HCT116 (cell line): ENCODE data around the gene MCRS1.

Experiments
- CBX3 ChIP-seq: IDR thresholded peaks from 2 replicates; pipeline ENCODE4 v1.6.1; 2012; ENCODE audit warnings: low read depth
- CTCF ChIP-seq, 3 experiments: fragments of 200-600 bp in 1 of 3; sonication (generic) in 1 of 3; IDR thresholded peaks in 2 of 3; conservative IDR thresholded peaks in 1 of 3; 2 replicates each; pipeline ENCODE4 v1.5.1; 2012 to 2017; ENCODE audit warnings: low read depth in 2 of 3, low read length in 2 of 3, antibody characterized with exemption in 1 of 3, borderline replicate concordance in 1 of 3, control low read depth in 1 of 3, mild to moderate bottlenecking in 1 of 3, mixed read lengths in 1 of 3, mixed run types in 1 of 3, moderate library complexity in 1 of 3; ENCODE audit not compliant: insufficient read depth in 1 of 3
- EZH2 ChIP-seq: fragments of 200-600 bp; sonication (generic); IDR thresholded peaks from 2 replicates; pipeline ENCODE4 v1.6.1; 2017; ENCODE audit warnings: antibody characterized with exemption, mixed run types
- EZH2phosphoT487 ChIP-seq: fragments of 200-600 bp; IDR thresholded peaks from 2 replicates; pipeline ENCODE4 v1.6.1; 2018; ENCODE audit warnings: antibody characterized with exemption, borderline replicate concordance
- FOSL1 ChIP-seq: IDR thresholded peaks from 2 replicates; pipeline ENCODE4 v1.6.1; 2012; ENCODE audit warnings: low read depth
- MAX ChIP-seq: IDR thresholded peaks from 2 replicates; pipeline ENCODE4 v1.6.1; 2012
- POLR2A ChIP-seq: IDR thresholded peaks from 2 replicates; pipeline ENCODE4 v1.7.0; 2011; ENCODE audit warnings: borderline replicate concordance; ENCODE audit not compliant: insufficient read depth, insufficient read length; ENCODE audit errors: extremely low read depth
- RAD21 ChIP-seq: IDR thresholded peaks from 2 replicates; pipeline ENCODE4 v1.6.1; 2012; ENCODE audit warnings: low read depth, mild to moderate bottlenecking
- REST ChIP-seq: IDR thresholded peaks from 2 replicates; pipeline ENCODE4 v1.6.1; 2012; ENCODE audit warnings: low read depth

- TF ChIP-seq CTCF (IDR thresholded peaks at IDR 0.05 in 2 of 3, conservative IDR thresholded peaks at IDR 0.05 in 1 of 3; ENCODE audit: borderline replicate concordance in 1 of 3, insufficient read depth in 1 of 3, low read depth in 2 of 3, low read length in 2 of 3) (no peak), FOSL1 (no peak), MAX (no peak), REST (no peak), RAD21 (no peak), POLR2A (no peak), EZH2phosphoT487 (no peak), EZH2 (no peak), CBX3 (no peak)
These were observed 44.3 kb upstream of the MCRS1 start for GRCh38 chr12:49612210-49612609.
